GM18508 (cell line): ENCODE results near the gene HIKESHI.
"Not testable (repeated sequence)": the region's sequence is repeated elsewhere in the genome, so short reads cannot be mapped to it uniquely, and the experiment has no call there.

ENCODE experiments used
- ATAC-seq: cut with Tn5 transposase; IDR thresholded peaks from one replicate; pipeline ENCODE4 v1.9.1; 2021; ENCODE audit warnings: moderate number of reproducible peaks; ENCODE audit not compliant: insufficient read depth, unreplicated experiment

The HIKESHI gene

GRCh38 chr11:86291466-86292262 lies 10.4 kb upstream of the HIKESHI start:
- ATAC-seq = no peak

DNA sequence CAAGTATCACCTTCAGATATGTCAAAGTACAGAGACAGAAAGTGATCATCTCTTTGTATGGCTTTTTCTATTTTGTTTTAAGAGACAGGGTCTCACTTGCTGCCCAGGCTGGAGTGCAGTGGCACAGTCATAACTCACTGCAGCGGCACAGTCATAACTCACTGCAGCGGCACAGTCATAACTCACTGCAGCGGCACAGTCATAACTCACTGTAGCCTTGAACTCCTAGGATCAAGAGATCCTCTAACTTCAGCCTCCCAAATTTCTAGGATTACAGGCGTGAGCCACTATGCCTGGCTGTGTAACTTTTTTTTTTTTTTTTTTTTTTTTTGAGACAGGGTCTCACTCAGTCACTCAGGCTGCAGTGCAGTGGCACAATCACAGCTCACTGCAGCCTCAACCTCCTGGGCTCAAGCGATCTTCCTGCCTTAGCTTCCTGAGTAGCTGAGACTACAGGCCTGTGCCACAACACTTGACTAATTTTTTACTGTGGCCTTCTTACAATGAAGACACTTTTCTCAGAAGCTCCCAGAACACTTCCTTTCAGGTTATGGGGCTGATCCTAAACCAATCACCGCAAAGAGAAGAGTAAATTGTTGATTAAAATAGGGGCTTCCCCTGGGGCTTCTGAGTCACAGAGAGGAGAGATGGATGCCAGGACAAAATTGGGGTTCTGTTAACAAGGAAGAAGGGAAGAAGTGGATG lies 9.0 kb upstream of the HIKESHI start:
- peak; percentile 74 for ATAC-seq

- ATAC-seq = no peak
These were observed 8.0 kb upstream of the HIKESHI start for GRCh38 chr11:86294026-86294425.

GRCh38 chr11:86301742-86302091 lies 323 bp upstream of the HIKESHI start:
- peak; percentile 13 for ATAC-seq

DNA sequence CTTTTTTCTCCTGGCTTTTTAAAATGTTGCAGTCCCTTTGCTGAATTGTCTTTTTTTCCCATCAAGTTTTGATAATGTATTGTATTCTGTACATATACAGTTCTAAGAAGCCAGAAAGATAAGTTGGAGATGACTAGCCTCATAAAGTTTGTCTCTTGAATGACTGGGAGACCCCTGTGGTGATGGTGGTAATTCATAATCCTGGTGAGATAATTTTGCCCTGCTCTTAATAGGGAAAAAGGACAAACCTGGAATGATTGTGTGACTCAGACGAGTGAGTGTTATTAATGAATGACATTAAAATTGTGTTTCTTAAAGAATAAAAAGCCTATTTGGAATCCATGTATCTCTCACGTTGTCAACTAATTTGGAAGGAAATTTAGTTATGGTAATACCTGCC lies 1.2 kb downstream of the HIKESHI start:
- ATAC-seq = no peak

- not testable (repeated sequence) for ATAC-seq
These were observed 6.7 kb downstream of the HIKESHI start for GRCh38 chr11:86308710-86309109.

GRCh38 chr11:86313793-86314192 lies 11.8 kb downstream of the HIKESHI start:
- no peak for ATAC-seq

DNA sequence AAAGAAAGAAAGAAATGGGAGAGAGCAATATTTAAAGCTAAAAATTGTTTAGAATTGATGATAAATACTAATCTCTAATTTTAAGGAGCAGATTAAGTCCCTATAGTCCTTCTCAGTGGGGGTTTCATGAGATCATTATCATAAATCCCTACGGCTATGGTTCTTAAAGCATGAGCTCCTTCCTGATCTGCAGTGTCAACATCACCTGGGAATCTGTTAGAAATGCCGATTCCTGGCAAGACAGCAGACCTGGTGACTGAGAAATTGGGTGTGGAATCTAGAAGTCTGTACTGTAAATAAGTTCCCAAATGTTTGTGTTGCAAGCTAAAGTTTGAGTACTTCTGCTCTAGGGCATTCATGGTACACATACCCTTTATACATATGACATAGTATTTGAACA lies 12.6 kb downstream of the HIKESHI start:
- ATAC-seq = no peak

- no peak for ATAC-seq
These were observed 33.2 kb downstream of the HIKESHI start for GRCh38 chr11:86335131-86335767.

- ATAC-seq = no peak
These were observed 35.2 kb downstream of the HIKESHI start for GRCh38 chr11:86337227-86337626.

- no peak for ATAC-seq
These were observed 39.3 kb downstream of the HIKESHI start for GRCh38 chr11:86341382-86341781.

GRCh38 chr11:86346513-86346912 lies 44.5 kb downstream of the HIKESHI start:
- ATAC-seq = no peak

DNA sequence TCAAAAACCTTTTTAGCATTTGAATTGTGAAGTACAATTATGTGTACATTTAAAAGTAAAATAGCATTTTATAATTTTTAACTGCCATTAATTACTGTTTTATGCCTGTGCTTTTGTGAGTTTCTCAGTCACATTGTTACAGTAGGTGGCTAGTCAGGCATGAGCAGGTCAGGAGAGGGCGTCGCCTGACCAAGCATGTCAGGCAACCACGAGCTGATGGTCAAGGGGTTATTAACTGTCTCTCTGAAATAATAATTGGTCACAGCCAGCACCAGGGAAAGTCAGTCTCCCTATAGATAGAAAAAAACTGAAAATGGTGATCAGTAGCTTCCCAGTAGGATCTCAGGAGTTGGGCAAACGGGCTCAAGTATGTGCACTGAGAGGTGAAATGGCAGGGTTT lies 53.2 kb downstream of the HIKESHI start:
- no peak for ATAC-seq

GRCh38 chr11:86357412-86357811 lies 55.4 kb downstream of the HIKESHI start:
- ATAC-seq = not testable (repeated sequence)

DNA sequence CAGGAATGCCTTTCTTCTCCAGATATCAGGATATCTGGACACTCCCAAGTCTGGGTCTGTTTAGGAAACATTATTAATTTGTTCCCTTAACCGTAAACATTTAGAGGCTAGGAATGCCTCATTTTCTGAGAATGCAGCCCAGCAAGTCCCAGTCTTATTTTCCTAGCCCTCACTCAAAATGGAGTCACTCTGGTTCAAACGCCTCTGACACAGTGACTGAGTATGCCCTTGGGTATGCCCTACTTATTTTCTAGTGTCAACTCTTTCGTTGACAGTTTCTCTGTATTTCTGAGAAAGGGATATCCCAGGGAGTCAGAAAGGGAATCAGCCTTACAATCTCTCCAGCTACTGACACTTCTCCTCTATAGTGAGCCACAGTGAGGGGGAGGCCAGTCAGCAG lies 56.7 kb downstream of the HIKESHI start:
- ATAC-seq = no peak

DNA sequence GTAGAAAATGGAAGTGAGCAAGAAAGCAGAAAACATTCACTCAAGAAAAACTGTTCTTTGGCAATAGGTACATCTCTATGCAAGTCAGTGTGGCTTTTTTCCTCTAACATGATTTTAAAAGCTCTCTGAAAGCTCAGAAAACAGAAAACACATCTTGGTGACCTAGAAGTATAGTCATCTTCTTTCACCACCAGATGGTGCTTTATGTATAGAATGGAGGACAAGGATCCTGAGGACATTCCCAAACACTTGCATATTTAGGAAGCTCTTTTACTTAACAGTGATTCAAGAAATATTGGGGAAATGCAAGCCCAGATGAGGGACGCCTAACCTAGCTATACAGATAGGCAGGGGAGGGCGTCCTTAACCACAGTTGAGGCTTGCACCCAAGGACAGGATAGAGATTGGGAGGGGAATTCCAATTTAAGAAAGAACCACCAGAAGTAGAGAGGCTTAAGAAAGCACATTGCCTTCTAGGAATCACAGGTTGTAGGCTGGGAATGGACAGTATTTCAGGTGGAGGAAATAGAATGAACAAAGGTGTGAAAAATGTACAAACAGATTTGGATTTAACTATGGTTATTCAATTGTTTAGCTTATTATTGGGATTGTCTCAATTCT lies 58.8 kb downstream of the HIKESHI start:
- no peak for ATAC-seq

DNA sequence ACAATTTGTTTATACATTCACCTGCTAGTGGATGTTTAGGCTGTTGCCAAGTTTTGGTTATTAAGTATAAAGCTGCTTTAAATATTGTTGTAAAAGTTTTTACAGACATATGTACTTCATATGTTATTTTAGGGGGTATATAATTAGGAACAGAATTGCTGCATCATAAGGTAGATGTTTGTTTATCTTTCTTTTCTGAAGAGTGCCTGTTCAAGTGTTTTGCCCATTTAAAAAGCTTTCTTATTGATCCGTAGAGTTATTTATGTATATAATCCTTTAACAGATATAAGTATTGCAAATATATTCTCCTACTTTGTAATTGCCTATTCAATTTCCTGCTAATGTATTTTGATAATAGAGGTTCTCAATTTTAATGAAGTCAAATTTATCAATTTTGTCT lies 61.4 kb downstream of the HIKESHI start:
- no peak for ATAC-seq

DNA sequence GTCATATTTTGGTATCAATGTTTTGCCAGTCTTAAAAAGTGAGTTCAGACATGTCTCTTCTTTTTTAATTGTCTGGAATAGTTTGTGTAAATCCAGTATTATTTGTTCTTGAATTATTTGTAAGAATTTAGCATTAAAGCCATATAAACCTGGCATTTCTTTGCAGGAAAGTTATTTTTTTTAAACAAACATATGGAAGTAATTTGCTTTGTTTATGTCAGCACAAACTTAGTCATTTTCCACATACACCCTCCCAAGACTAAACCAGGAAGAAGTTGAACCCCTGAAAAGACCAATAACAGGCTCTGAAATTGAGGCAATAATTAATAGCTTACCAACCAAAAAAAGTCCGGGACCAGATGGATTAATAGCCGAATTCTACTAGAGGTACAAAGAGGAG lies 63.5 kb downstream of the HIKESHI start:
- ATAC-seq = no peak

DNA sequence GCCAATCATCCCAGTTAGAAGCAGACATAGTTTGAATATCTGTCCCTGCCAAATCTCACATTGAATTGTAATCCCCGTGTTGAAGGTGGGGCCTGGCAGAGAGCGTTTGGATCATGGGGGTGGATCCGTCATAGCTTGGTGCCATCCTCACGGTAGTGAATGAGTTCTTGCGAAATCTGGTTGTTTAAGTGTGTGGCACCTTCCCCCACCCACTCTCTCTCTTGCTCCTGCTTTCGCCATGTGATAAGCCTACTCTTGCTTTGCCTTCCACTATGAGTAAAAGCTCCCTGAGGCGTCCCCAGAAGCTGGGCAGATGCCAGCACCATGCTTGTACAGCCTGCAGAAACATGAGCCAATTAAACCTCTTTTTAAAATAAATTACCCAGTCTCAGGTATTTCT lies 67.6 kb downstream of the HIKESHI start:
- no peak for ATAC-seq

DNA sequence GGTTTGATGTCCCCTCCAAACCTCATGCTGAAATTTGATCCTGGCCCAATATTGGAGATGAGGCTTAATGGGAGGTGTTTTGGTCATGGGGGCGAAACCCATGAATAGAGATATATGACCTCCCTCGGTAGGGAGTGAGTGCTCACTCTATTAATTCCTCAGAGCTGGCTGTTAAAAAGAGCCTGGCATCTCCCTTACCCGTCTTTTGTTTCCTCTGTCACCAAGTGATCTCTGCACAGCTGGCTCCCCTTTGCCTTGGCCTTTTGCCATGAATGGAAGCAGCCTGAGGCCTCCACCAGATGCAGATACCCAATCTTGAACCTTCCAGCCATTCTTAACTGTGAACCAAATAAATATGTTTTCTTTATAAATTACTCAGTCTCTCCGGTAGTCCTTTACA lies 68.1 kb downstream of the HIKESHI start:
- ATAC-seq = no peak
